Upper lobe of right lung (tissue), 1 donor: ENCODE data around the gene SLCO3A1. TPM values are rescaled to one million over a fixed set of nuclear protein-coding genes. Genes with fewer than 3 reads are reported as not detected.

Source experiments
- ATAC-seq: fragments of 200-7000 bp; cut with Tn5 transposase; one replicate; pipeline ENCODE4 v1.9.1; 2020; ENCODE audit warnings: mild to moderate bottlenecking, moderate library complexity
- DNase-seq: peaks from one replicate; pipeline ENCODE4 v3.0.0-alpha.2; 2020
- H3K27ac ChIP-seq: fragments of 200-600 bp; one replicate; pipeline ENCODE4 v1.8.0; 2022
- H3K27me3 ChIP-seq: fragments of 200-600 bp; one replicate; pipeline ENCODE4 v1.8.0; 2022; ENCODE audit warnings: mild to moderate bottlenecking
- H3K36me3 ChIP-seq: fragments of 200-600 bp; one replicate; pipeline ENCODE4 v1.8.0; 2022
- H3K4me1 ChIP-seq: fragments of 200-600 bp; one replicate; pipeline ENCODE4 v1.8.0; 2022
- H3K4me3 ChIP-seq: fragments of 200-600 bp; one replicate; pipeline ENCODE4 v1.8.0; 2022; ENCODE audit warnings: mild to moderate bottlenecking
- H3K9me3 ChIP-seq: fragments of 200-600 bp; one replicate; pipeline ENCODE4 v1.8.0; 2022
- intact Hi-C: fragments of 100-400 bp; cut with DNase I; formaldehyde crosslinking; loops from one replicate; pipeline ENCODE4 v1.11.0; 2022
- total RNA-seq: library from RNA; stranded (reverse); fragmentation: NEBNext Ultra II Directional; extraction: Animal tissue kit (Norgen Biotek cat#: 25700); gene quantifications from one replicate; pipeline ENCODE4 v1.2.1, GENCODE V29; 2021
- TF ChIP-seq, protein P1 (sequence below): fragments of 200-600 bp; IDR thresholded peaks from one replicate; pipeline ENCODE4 v1.8.0; 2022; ENCODE audit warnings: antibody characterized with exemption
- donor health status: DM: no; HTN: yes; CAD: no; lungs with severe emphysema.

Gene SLCO3A1
- total RNA-seq, 1 donor from 2014 or later, result 50.6 TPM

DNA sequence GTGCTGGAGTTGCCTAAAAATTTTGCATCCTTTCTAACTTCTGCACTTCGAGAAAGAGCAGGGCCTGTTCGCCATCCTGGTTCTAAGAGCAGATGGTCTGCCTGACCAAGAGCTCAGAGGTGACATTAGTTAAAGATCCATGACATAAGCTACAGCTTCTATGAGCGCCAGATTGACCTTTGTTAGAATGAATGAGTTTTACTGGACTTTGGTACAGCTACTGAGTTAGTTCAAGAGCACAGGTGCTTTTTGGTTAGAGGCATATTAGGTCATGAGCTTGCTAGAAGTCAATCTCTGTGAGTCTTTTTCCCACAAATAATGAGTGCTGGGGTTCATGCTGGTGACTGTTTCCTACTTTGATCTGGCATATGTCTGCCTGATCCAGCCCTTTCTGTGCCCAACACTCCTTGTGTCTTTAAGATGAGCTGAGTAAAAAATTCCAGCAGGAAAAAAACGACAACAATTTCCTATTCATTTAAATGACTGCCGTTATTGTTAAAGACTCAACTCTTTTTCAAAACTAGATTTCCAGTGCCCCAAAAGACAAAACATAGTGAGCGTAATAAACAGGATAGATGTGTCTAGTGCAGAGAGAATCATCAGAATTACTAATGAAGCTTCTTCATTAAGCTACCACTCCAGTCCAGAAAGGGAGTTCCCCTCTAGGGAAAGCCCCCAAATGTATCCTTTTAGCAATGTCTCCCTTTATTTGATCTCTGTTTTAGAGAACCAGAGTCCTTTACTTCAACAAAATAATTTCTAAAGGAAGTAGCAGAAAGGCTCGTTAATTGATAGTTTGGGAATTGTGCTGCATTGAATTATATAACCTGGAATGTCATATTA is 152.9 kb downstream of the SLCO3A1 start:
- H3K9me3 ChIP-seq, result no peaks in the 10 kb centered on the region
- TF ChIP-seq, protein P1, sequence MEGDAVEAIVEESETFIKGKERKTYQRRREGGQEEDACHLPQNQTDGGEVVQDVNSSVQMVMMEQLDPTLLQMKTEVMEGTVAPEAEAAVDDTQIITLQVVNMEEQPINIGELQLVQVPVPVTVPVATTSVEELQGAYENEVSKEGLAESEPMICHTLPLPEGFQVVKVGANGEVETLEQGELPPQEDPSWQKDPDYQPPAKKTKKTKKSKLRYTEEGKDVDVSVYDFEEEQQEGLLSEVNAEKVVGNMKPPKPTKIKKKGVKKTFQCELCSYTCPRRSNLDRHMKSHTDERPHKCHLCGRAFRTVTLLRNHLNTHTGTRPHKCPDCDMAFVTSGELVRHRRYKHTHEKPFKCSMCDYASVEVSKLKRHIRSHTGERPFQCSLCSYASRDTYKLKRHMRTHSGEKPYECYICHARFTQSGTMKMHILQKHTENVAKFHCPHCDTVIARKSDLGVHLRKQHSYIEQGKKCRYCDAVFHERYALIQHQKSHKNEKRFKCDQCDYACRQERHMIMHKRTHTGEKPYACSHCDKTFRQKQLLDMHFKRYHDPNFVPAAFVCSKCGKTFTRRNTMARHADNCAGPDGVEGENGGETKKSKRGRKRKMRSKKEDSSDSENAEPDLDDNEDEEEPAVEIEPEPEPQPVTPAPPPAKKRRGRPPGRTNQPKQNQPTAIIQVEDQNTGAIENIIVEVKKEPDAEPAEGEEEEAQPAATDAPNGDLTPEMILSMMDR, result no peak
- H3K36me3 ChIP-seq, result no peaks in the 10 kb centered on the region
- no peak overlapping the region for H3K4me3 ChIP-seq
- peaks cover 9% of the 10 kb centered on the region for H3K4me1 ChIP-seq
- intact Hi-C loops, result no loop called here
- DNase-seq (no peak), ATAC-seq (no peak)
- H3K27me3 ChIP-seq, result no peaks in the 10 kb centered on the region
- no peak overlapping the region for H3K27ac ChIP-seq

DNA sequence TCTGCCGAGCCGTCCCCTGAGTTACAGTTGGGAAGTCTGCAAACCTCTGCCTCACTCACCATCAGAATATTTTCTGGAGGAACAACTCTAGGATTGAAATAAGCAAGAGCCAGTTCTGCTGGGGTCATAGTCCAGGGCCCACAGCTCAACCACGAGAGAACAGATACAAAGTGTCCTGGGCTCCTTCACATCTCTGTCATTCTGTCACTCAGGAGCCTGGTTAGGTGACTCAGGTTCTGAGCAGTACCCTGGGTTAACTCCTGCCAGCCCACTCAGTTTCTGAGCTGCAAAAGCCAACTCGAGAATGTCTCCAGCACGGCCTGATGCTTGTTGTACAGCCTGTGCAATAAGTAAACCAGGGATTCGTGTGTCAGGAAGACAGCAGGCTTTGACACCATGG is 155.7 kb downstream of the SLCO3A1 start:
- intact Hi-C loops, result no loop called here
- Histone ChIP-seq H3K36me3 (no peaks in the 10 kb centered on the region), H3K4me1 (peaks cover 24% of the 10 kb centered on the region), H3K4me3 (no peak overlapping the region), H3K27me3 (no peaks in the 10 kb centered on the region), H3K9me3 (no peaks in the 10 kb centered on the region), H3K27ac (no peak overlapping the region)
- DNase-seq, result no peak
- ATAC-seq, result no peak
- TF ChIP-seq, protein P1, result no peak

DNA sequence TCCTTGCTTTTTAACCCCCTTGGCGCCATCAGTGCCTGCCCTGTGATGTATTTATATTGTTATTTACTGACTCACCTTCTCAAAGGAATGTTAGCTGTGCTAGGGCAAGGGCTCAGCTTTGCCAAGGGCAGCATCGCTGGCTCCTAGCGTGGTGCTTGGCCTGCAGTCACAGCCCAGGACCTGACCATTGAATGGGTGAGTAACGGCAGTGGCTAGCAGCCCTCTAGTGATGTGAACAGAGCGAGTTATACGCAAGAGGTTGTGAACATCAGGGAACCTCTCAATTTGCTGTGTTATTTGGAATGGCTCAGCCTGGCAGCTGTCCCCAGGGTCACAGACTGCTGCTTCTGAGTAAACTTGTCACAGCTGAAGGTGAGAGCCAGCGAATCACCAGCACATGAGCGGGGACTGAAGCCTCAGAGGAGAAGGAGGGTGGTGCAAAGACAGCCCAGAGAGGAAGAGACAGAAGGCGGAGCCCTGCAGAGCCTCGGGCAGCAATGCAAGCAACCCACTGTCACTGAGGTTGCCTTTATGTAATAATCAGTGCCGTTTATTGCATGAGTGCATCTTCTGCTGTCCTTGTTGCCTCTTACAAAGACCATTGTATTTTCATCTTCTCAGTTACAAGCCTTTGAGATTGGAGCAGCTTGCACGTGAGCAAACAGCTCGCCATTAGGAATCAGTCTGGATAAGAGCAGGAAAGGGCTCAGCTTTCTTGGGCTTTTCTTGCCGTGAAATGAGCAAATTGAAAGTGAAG is 158.3 kb downstream of the SLCO3A1 start:
- Histone ChIP-seq H3K9me3 (no peaks in the 10 kb centered on the region), H3K36me3 (no peaks in the 10 kb centered on the region), H3K4me1 (peaks cover 24% of the 10 kb centered on the region), H3K27me3 (no peaks in the 10 kb centered on the region), H3K4me3 (no peak overlapping the region), H3K27ac (no peak overlapping the region)
- intact Hi-C loops, result no loop called here
- ATAC-seq (peak; percentile 53), DNase-seq (no peak)
- TF ChIP-seq, protein P1, result no peak

DNA sequence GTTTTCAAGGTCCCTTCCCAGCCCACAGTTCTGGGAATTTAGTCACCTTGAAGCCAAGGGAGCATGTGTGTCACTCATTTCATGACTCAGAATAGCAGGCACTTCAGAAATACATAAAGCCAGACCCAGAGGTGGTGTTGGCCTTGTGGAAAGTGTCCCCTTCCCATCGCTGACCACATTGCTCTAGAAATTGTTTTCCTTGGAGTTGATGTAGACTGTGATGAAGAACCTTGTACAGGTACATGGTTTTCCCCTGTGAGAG is 158.8 kb downstream of the SLCO3A1 start:
- intact Hi-C loops, result no loop called here
- Histone ChIP-seq H3K4me3 (no peak overlapping the region), H3K4me1 (peaks cover 24% of the 10 kb centered on the region), H3K27ac (no peak overlapping the region), H3K27me3 (no peaks in the 10 kb centered on the region), H3K9me3 (no peaks in the 10 kb centered on the region), H3K36me3 (no peaks in the 10 kb centered on the region)
- TF ChIP-seq, protein P1, result no peak
- DNase-seq (no peak), ATAC-seq (no peak)

GRCh38 chr15:92012881-92013280 is 159.4 kb downstream of the SLCO3A1 start:
- no peaks in the 10 kb centered on the region for H3K36me3 ChIP-seq
- intact Hi-C loops, result no loop called here
- TF ChIP-seq, protein P1, result no peak
- H3K4me1 ChIP-seq, result peaks cover 24% of the 10 kb centered on the region
- H3K4me3 ChIP-seq, result no peak overlapping the region
- DNase-seq (no peak), ATAC-seq (no peak)
- H3K27me3 ChIP-seq, result no peaks in the 10 kb centered on the region
- H3K9me3 ChIP-seq, result no peaks in the 10 kb centered on the region
- H3K27ac ChIP-seq, result no peak overlapping the region
